Panc1 (cell line): Measurements from ENCODE around the gene NUDCD2. TPM values are rescaled to one million over a fixed set of nuclear protein-coding genes. Genes with fewer than 3 reads are reported as not detected.

Experiments used
- ATAC-seq: fragments of 200-7000 bp; cut with Tn5 transposase; 2 replicates; pipeline ENCODE4 v1.9.1; 2020; ENCODE audit warnings: mild to moderate bottlenecking, moderate library complexity
- BruUV-seq: library from RNA; stranded (reverse); fragments of 400-500 nt; replicated peaks from 2 replicates; lab custom pipeline; 2021; lab: Mats Ljungman, UMichigan
- CTCF ChIA-PET: fragments of 300-600 bp; sonication (Branson Sonifier 250); formaldehyde crosslinking; loops from one replicate; lab custom pipeline; 2022; ENCODE audit warnings: antibody characterized with exemption; lab: Charles Lee
- POLR2A ChIA-PET: fragments of 300-600 bp; sonication (Branson Sonifier 250); formaldehyde crosslinking; loops from one replicate; lab custom pipeline; 2022; ENCODE audit warnings: antibody characterized with exemption; lab: Charles Lee
- DNase-seq: peaks from one replicate; pipeline ENCODE4 v3.0.0-alpha.2; 2010; ENCODE audit warnings: low read depth, low spot score
- H3K27ac ChIP-seq: 2 replicates; pipeline ENCODE4 v1.5.1; 2011; ENCODE audit warnings: mild to moderate bottlenecking, low read length, inconsistent platforms
- H3K27me3 ChIP-seq: fragments of 200-500 bp; sonication (Bioruptor generic); 2 replicates; pipeline ENCODE4 v1.6.0; 2014; ENCODE audit warnings: low read length, inconsistent platforms; ENCODE audit not compliant: control insufficient read depth, insufficient read depth
- H3K36me3 ChIP-seq: fragments of 200-500 bp; sonication (Bioruptor generic); 2 replicates; pipeline ENCODE4 v1.5.1; 2014; ENCODE audit warnings: inconsistent platforms, mild to moderate bottlenecking, low read length, moderate library complexity; ENCODE audit not compliant: control insufficient read depth, insufficient read depth
- H3K4me1 ChIP-seq: 2 replicates; pipeline ENCODE4 v1.5.1; 2011; ENCODE audit warnings: inconsistent platforms, mild to moderate bottlenecking, low read length, moderate library complexity; ENCODE audit not compliant: control insufficient read depth, insufficient read depth
- H3K4me3 ChIP-seq, 2 experiments: 2 replicates each; pipeline ENCODE4 v1.5.1; 2011 to 2012; ENCODE audit warnings: low read depth in 2 of 2, low read length in 2 of 2, mild to moderate bottlenecking in 2 of 2, inconsistent platforms in 1 of 2, moderate library complexity in 1 of 2
- H3K9me3 ChIP-seq: fragments of 200-500 bp; sonication (Bioruptor generic); 2 replicates; pipeline ENCODE4 v1.5.1; 2014; ENCODE audit warnings: low read depth, mild to moderate bottlenecking, inconsistent platforms, low read length, moderate library complexity; ENCODE audit not compliant: control insufficient read depth, insufficient read depth
- POLR2AphosphoS5 ChIP-seq: IDR thresholded peaks from 2 replicates; pipeline ENCODE4 v1.6.1; 2012; ENCODE audit warnings: mild to moderate bottlenecking, low read depth, low read length, moderate library complexity
- SIN3A ChIP-seq: IDR thresholded peaks from 2 replicates; pipeline ENCODE4 v1.6.1; 2012; ENCODE audit warnings: low read depth, mild to moderate bottlenecking, low read length, moderate library complexity, borderline replicate concordance; ENCODE audit not compliant: insufficient read depth
- TCF7L2 ChIP-seq: IDR thresholded peaks from 2 replicates; pipeline ENCODE4 v1.6.1; 2011; ENCODE audit warnings: mild to moderate bottlenecking, low read depth, low read length, inconsistent platforms
- in situ Hi-C: cut with HindIII; loops from 2 replicates; pipeline ENCODE4 v1.10.0; 2016; ENCODE audit warnings: low sequenced_read_pairs, low pct_unique_long_range_greater_than_20kb
- intact Hi-C: fragments of 100-400 bp; cut with micrococcal nuclease; formaldehyde crosslinking; loops from one replicate; pipeline ENCODE4 v1.10.0; 2022; ENCODE audit not compliant: unreplicated experiment
- total RNA-seq: library from RNA; stranded (reverse); gene quantifications from one replicate; pipeline ENCODE4 v1.2.1, GENCODE V29; 2021; ENCODE audit not compliant: unreplicated experiment
- TF ChIP-seq, protein P1 (sequence below), 2 experiments: IDR thresholded peaks; 2 replicates each; pipeline ENCODE4 v1.6.1; 2011 to 2012; ENCODE audit warnings: low read depth in 2 of 2, control low read depth in 1 of 2, low read length in 1 of 2, mild to moderate bottlenecking in 1 of 2, moderate library complexity in 1 of 2; ENCODE audit not compliant: insufficient read depth in 1 of 2
- TF ChIP-seq, protein P2 (sequence below): fragments of 450-650 bp; IDR thresholded peaks from 2 replicates; pipeline ENCODE4 v1.5.1; 2017; ENCODE audit warnings: mild to moderate bottlenecking

NUDCD2 gene
- total RNA-seq, 1 experiment from 2014 or later: 58.6 TPM

DNA sequence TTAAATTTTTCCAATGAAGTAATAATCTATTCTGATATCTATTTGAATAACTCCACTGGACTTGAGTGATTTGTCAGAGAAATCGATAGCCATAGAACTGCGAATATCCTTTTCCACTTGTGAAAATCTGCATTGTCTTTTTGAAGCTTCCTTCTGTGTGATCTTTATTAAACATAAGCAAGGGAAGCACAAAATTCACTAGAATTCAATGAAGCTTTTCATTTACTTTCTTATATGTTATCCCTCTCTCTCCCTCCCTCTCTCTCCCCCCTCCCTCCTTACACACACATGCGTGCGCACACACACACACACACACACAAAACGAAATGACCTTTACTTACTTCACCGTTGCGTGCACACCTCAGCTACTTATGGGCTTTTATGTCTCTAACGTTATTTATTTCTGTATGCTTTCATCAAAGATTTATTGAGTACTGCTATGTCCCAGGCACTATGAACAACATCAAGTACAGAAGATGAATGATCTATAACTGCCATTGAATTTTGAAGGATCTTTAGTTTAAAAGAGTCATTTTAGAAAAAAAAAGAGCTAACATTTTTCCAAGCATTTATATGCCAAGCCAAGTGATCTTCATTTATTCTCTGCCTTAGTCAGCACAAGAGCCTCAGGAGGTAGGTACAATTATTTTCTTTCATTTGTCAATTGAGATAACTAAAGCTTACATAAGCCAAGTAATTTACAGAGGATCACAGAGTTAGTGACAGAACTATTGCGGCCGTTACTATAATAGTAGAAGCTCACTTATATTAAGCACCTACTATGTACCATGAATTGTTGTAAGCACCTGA is 55.3 kb downstream of the NUDCD2 start:
- CTCF ChIA-PET: interaction anchor here (0.6 kb wide), 1 partner anchor 1096 kb away, joined by 3 read pairs; no protein-coding TSS in a partner anchor
- Histone ChIP-seq H3K27ac (no peak overlapping the region), H3K27me3 (no peaks in the 10 kb centered on the region), H3K9me3 (no peaks in the 10 kb centered on the region), H3K4me3 (no peak overlapping the region), H3K4me1 (peaks cover 6% of the 10 kb centered on the region; the same call in 1 of the 2 replicates), H3K36me3 (no peaks in the 10 kb centered on the region; the same call in 1 of the 2 replicates)
- no TSS peak for BruUV-seq
- ATAC-seq (no peak), DNase-seq (no peak)
- POLR2A ChIA-PET: interaction anchor here (0.6 kb wide), 1 partner anchor 1076 kb away, joined by 3 read pairs; no protein-coding TSS in a partner anchor
- in situ Hi-C loops: no loop called here
- TF ChIP-seq TCF7L2: no peak
- intact Hi-C loops: loop anchor here (5.0 to 10.0 kb wide), 2 partner anchors 1550 to 1862 kb away; no protein-coding TSS in a partner anchor

DNA sequence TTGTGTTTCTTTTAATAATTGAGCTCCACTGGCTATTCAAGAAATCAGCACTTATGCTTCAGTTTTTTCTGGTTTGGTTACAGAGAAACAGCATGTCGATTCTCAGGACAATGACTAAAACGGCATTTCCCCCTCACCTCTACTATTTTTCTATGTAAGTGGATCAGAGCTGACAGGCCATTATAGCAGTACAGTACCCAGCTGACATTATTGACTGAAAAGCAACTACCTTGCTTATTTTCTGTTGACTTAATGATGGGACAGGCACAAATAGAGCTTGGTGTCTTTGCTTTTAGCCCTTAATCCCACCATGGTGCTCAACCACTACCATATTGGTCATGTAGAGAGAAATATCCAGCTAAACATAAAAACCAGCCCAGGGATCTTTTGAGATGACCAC is 57.9 kb downstream of the NUDCD2 start:
- Histone ChIP-seq H3K9me3 (no peaks in the 10 kb centered on the region), H3K36me3 (no peaks in the 10 kb centered on the region; the same call in 1 of the 2 replicates), H3K4me3 (no peak overlapping the region), H3K4me1 (no peaks in the 10 kb centered on the region), H3K27me3 (no peaks in the 10 kb centered on the region), H3K27ac (no peak overlapping the region)
- CTCF ChIA-PET: no interaction called here
- no peak for ATAC-seq
- TF ChIP-seq, protein P1, sequence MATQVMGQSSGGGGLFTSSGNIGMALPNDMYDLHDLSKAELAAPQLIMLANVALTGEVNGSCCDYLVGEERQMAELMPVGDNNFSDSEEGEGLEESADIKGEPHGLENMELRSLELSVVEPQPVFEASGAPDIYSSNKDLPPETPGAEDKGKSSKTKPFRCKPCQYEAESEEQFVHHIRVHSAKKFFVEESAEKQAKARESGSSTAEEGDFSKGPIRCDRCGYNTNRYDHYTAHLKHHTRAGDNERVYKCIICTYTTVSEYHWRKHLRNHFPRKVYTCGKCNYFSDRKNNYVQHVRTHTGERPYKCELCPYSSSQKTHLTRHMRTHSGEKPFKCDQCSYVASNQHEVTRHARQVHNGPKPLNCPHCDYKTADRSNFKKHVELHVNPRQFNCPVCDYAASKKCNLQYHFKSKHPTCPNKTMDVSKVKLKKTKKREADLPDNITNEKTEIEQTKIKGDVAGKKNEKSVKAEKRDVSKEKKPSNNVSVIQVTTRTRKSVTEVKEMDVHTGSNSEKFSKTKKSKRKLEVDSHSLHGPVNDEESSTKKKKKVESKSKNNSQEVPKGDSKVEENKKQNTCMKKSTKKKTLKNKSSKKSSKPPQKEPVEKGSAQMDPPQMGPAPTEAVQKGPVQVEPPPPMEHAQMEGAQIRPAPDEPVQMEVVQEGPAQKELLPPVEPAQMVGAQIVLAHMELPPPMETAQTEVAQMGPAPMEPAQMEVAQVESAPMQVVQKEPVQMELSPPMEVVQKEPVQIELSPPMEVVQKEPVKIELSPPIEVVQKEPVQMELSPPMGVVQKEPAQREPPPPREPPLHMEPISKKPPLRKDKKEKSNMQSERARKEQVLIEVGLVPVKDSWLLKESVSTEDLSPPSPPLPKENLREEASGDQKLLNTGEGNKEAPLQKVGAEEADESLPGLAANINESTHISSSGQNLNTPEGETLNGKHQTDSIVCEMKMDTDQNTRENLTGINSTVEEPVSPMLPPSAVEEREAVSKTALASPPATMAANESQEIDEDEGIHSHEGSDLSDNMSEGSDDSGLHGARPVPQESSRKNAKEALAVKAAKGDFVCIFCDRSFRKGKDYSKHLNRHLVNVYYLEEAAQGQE (IDR thresholded peaks at IDR 0.05; ENCODE audit: insufficient read depth in 1 of 2, low read depth in 2 of 2, low read length in 1 of 2): no peak
- TF ChIP-seq SIN3A: no peak
- no peak for TF ChIP-seq TCF7L2
- TF ChIP-seq, protein P2, sequence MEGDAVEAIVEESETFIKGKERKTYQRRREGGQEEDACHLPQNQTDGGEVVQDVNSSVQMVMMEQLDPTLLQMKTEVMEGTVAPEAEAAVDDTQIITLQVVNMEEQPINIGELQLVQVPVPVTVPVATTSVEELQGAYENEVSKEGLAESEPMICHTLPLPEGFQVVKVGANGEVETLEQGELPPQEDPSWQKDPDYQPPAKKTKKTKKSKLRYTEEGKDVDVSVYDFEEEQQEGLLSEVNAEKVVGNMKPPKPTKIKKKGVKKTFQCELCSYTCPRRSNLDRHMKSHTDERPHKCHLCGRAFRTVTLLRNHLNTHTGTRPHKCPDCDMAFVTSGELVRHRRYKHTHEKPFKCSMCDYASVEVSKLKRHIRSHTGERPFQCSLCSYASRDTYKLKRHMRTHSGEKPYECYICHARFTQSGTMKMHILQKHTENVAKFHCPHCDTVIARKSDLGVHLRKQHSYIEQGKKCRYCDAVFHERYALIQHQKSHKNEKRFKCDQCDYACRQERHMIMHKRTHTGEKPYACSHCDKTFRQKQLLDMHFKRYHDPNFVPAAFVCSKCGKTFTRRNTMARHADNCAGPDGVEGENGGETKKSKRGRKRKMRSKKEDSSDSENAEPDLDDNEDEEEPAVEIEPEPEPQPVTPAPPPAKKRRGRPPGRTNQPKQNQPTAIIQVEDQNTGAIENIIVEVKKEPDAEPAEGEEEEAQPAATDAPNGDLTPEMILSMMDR: no peak
- no peak for TF ChIP-seq POLR2AphosphoS5
- in situ Hi-C loops (no loop called here), intact Hi-C loops (loop anchor here (10.0 kb wide), 1 partner anchor 1547 kb away; no protein-coding TSS in a partner anchor)
- POLR2A ChIA-PET: no interaction called here
- no TSS peak for BruUV-seq
- no peak for DNase-seq

DNA sequence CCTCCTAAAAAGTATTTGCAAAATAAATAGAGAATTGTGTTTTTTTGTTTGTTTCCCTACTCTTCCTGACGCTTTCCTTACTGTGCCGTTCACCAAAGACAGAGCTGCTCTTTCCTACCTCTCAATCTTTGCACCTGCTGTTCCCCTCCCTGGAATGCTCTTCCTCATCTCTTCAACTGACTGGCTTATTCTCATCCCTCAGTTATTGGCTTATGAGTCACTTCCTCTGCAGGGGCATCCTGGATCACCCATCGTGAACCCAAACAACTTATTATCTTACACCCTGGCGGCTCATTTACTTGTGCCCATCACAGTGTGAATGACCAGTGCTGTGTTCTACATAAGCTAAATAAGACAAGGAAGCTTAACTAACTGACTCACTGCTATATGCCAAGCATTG is 58.6 kb downstream of the NUDCD2 start:
- H3K27me3 ChIP-seq: no peaks in the 10 kb centered on the region

More for the DNA sequence above, 58.6 kb downstream of the NUDCD2 start:
- CTCF ChIA-PET: no interaction called here
- in situ Hi-C loops: no loop called here
- Histone ChIP-seq H3K36me3 (no peaks in the 10 kb centered on the region; the same call in 1 of the 2 replicates), H3K4me3 (no peak overlapping the region), H3K4me1 (no peaks in the 10 kb centered on the region), H3K27ac (no peak overlapping the region), H3K9me3 (no peaks in the 10 kb centered on the region)
- TF ChIP-seq SIN3A (no peak), TCF7L2 (no peak), POLR2AphosphoS5 (no peak)
- TF ChIP-seq, protein P2: no peak
- TF ChIP-seq, protein P1 (IDR thresholded peaks at IDR 0.05; ENCODE audit: insufficient read depth in 1 of 2, low read depth in 2 of 2, low read length in 1 of 2): no peak
- POLR2A ChIA-PET: no interaction called here
- intact Hi-C loops: loop anchor here (10.0 kb wide), 1 partner anchor 1546 kb away; no protein-coding TSS in a partner anchor
- DNase-seq (no peak), ATAC-seq (no peak)
- BruUV-seq: no TSS peak
